Upper lobe of right lung (tissue), 1 donor: ENCODE measurements around the gene DOCK1. TPM values are rescaled to one million over a fixed set of nuclear protein-coding genes. Genes with fewer than 3 reads are reported as not detected.

Experiments
- ATAC-seq: fragments of 200-7000 bp; cut with Tn5 transposase; one replicate; pipeline ENCODE4 v1.9.1; 2020; ENCODE audit warnings: mild to moderate bottlenecking, moderate library complexity
- DNase-seq: peaks from one replicate; pipeline ENCODE4 v3.0.0-alpha.2; 2020
- H3K27ac ChIP-seq: fragments of 200-600 bp; one replicate; pipeline ENCODE4 v1.8.0; 2022
- H3K27me3 ChIP-seq: fragments of 200-600 bp; one replicate; pipeline ENCODE4 v1.8.0; 2022; ENCODE audit warnings: mild to moderate bottlenecking
- H3K36me3 ChIP-seq: fragments of 200-600 bp; one replicate; pipeline ENCODE4 v1.8.0; 2022
- H3K4me1 ChIP-seq: fragments of 200-600 bp; one replicate; pipeline ENCODE4 v1.8.0; 2022
- H3K4me3 ChIP-seq: fragments of 200-600 bp; one replicate; pipeline ENCODE4 v1.8.0; 2022; ENCODE audit warnings: mild to moderate bottlenecking
- H3K9me3 ChIP-seq: fragments of 200-600 bp; one replicate; pipeline ENCODE4 v1.8.0; 2022
- CTCF ChIP-seq: fragments of 200-600 bp; IDR thresholded peaks from one replicate; pipeline ENCODE4 v1.8.0; 2022; ENCODE audit warnings: antibody characterized with exemption
- intact Hi-C: fragments of 100-400 bp; cut with DNase I; formaldehyde crosslinking; loops from one replicate; pipeline ENCODE4 v1.11.0; 2022
- total RNA-seq: library from RNA; stranded (reverse); fragmentation: NEBNext Ultra II Directional; extraction: Animal tissue kit (Norgen Biotek cat#: 25700); gene quantifications from one replicate; pipeline ENCODE4 v1.2.1, GENCODE V29; 2021
- donor health status: DM: no; HTN: yes; CAD: no; lungs with severe emphysema.

DOCK1 gene
- total RNA-seq, 1 donor from 2014 or later: 46.4 TPM

GRCh38 chr10:127434006-127434405 lies 528.8 kb downstream of the DOCK1 start:
- DNase-seq: no peak
- Histone ChIP-seq H3K36me3 (peaks cover 3% of the 10 kb centered on the region), H3K27ac (no peak overlapping the region)

GRCh38 chr10:127435246-127435645 lies 530.0 kb downstream of the DOCK1 start:
- intact Hi-C loops: no loop called here
- H3K27ac ChIP-seq: no peak overlapping the region
- ATAC-seq (no peak), DNase-seq (no peak)
- H3K4me1 ChIP-seq: no peaks in the 10 kb centered on the region
- no peak overlapping the region for H3K4me3 ChIP-seq
- H3K9me3 ChIP-seq: no peaks in the 10 kb centered on the region
- H3K36me3 ChIP-seq: peaks cover 13% of the 10 kb centered on the region
- TF ChIP-seq CTCF: no peak
- H3K27me3 ChIP-seq: no peaks in the 10 kb centered on the region

More at GRCh38 chr10:127434006-127434405, 528.8 kb downstream of the DOCK1 start:
- Histone ChIP-seq H3K4me1 (no peaks in the 10 kb centered on the region), H3K4me3 (no peak overlapping the region), H3K27me3 (no peaks in the 10 kb centered on the region), H3K9me3 (no peaks in the 10 kb centered on the region)
- no peak for ATAC-seq
- TF ChIP-seq CTCF: no peak
- intact Hi-C loops: no loop called here

GRCh38 chr10:127440371-127440770 lies 535.1 kb downstream of the DOCK1 start:
- intact Hi-C loops: no loop called here
- H3K27ac ChIP-seq: no peak overlapping the region
- no peak for TF ChIP-seq CTCF
- DNase-seq (no peak), ATAC-seq (no peak)
- no peak overlapping the region for H3K4me3 ChIP-seq
- H3K36me3 ChIP-seq: peaks cover 36% of the 10 kb centered on the region
- no peaks in the 10 kb centered on the region for H3K9me3 ChIP-seq
- no peaks in the 10 kb centered on the region for H3K4me1 ChIP-seq
- H3K27me3 ChIP-seq: no peaks in the 10 kb centered on the region

- DNase-seq: peak; percentile 48
- H3K4me3 ChIP-seq: no peak overlapping the region
- no peak for ATAC-seq
- intact Hi-C loops: no loop called here
- no peak overlapping the region for H3K27ac ChIP-seq
- peaks cover 40% of the 10 kb centered on the region for H3K36me3 ChIP-seq
- no peaks in the 10 kb centered on the region for H3K9me3 ChIP-seq
- no peaks in the 10 kb centered on the region for H3K27me3 ChIP-seq
- no peak for TF ChIP-seq CTCF
- no peaks in the 10 kb centered on the region for H3K4me1 ChIP-seq
These were observed 536.4 kb downstream of the DOCK1 start for GRCh38 chr10:127441350-127442219.

GRCh38 chr10:127442220-127442525 lies 536.9 kb downstream of the DOCK1 start:
- Histone ChIP-seq H3K4me3 (no peak overlapping the region), H3K27me3 (no peaks in the 10 kb centered on the region), H3K4me1 (no peaks in the 10 kb centered on the region), H3K36me3 (peaks cover 40% of the 10 kb centered on the region), H3K9me3 (no peaks in the 10 kb centered on the region), H3K27ac (no peak overlapping the region)
- intact Hi-C loops: no loop called here
- TF ChIP-seq CTCF: no peak
- DNase-seq (peak; percentile 46), ATAC-seq (no peak)

- no peak for ATAC-seq
- Histone ChIP-seq H3K27ac (no peak overlapping the region), H3K9me3 (no peaks in the 10 kb centered on the region), H3K27me3 (no peaks in the 10 kb centered on the region), H3K36me3 (peaks cover 42% of the 10 kb centered on the region), H3K4me1 (no peaks in the 10 kb centered on the region), H3K4me3 (no peak overlapping the region)
- TF ChIP-seq CTCF: no peak
- intact Hi-C loops: no loop called here
- DNase-seq: no peak
These were observed 538.9 kb downstream of the DOCK1 start for GRCh38 chr10:127444155-127444554.
